ENCODE data around the gene ERV3-1.
"Not testable (repeated sequence)": the region's sequence is repeated elsewhere in the genome, so short reads cannot be mapped to it uniquely, and the experiment has no call there.

Gene ERV3-1

DNA sequence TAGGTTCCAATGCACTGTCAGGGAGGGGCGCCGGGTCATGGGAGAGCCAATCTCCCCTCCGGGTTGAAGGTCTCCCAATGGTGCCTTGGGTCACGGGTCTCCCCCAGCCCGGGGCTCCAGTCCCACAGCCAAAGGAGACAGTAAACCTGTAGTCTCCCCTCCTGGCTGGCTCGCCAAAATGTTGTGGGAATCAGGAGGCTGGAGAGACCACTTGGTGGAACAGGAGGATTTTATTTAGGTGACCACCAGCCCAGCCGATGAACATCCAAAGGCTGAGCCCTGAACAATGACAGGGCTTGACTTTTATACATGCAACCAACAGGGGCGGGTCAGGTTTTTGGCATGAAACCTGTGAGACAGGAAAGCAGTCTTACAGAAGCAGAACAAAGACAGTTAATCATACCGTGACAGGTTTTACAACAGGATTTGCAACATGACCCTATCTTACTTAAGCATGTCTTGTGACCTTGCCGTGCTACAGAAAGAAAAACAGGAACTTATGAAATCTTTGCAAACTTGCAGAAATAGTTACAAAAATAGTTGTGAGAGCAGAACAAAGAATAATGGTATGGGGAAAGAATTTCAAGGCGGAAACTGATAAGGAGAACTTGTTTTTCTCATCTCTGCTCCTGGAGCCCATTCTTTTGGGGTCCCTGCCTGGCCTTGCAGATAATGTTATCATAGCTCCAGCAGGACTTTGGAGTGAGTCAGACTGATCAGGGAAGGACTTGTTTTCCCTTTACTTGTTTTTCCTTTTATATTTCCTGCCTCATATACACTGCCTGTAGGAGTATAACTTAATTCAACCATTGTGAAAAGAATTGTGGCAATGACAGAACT, 7.1 kb downstream of the ERV3-1 start:
- DNase-seq = no peak

DNA sequence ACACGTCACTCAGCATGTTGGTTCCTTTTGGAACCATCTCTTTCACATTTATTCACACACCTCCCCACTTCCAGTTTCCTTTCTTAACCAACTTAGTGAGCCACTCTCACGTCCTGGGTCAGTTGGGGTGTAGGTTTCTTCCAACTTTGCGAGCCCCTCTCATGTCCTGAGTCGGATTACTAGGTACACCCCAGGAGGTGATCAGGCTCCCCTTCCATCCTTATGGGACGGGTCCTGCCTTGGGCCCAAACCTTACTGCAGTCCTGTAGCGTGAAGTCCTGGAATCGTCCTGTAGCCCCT, 7.7 kb downstream of the ERV3-1 start:
- no peak for DNase-seq

DNA sequence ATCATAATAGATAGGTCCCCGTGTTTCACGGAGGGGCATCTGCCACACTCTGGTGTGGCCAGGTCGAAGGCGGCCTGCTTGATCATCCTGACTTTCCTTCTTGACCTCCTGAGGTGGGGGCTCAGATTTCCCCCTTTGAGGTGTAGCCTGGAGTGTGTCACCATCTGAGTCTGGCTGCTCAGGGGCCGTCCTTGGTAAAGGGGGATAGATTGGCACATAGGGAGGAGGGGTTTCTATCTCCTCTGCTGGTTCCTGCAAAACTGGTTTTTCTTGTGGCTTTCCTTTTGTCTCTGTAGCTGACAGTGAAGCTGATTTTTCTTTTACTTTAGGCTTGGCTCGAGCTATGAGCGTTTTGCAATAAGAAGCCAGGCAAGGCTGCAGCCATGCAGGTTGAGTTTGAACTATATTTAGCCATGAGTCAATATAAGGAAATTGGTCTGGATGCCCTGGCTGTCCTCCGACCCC, 8.5 kb downstream of the ERV3-1 start:
- DNase-seq = no peak

DNA sequence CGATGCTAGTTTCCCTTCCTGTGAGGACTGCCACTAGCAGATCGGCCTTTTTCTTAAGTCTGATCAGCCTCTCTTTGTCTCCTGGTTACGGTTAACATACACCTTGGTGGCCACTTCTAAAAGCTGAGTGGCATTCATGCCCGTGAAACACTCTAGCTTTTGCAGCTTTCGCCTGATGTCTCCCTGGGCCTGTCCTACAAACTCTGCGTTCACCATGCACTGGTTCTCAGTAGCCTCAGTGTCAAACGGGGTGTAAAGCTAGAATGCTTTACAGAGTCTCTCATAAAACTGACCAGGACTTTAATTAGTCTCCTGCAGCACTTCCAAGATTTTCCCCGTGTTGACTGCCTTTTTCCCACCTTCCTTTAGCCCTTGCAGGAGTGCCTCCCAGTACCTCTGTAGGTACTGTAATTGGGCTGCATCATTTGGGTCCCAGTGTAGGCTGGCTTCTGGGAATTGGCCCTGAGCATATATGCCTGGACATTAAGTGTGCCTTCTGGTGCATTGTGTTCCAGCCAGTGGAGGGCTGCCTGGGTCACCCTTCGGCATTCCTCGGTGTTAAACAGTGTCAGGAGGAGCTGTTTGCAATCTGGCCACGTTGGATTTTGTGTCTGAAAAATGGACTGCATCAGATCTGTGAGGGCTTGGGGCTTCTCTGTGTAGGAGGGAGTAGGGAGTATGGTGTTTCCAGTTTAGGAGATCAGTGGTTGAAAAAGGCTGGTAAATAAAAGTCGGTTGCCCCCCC, 9.2 kb downstream of the ERV3-1 start:
- DNase-seq = no peak

DNA sequence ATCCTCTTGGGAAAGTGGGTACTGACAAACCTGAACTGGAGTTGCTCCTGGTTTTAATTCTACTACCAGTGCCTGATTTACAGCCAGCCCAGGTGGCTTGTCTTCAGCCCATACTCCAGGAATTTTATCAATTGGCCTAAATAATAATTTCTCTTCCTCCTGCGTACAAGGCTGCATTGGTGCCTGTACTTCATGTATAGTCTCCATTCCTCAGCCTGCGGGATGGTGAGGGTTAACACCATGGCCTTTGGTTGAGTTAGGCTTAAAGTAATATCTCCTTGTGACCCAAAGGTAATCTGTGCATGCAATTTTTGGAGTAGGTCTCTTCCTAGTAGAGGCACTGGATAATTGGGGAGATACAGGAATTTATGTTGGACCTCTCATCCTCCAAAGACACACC, 10.2 kb downstream of the ERV3-1 start:
- no peak for DNase-seq

DNA sequence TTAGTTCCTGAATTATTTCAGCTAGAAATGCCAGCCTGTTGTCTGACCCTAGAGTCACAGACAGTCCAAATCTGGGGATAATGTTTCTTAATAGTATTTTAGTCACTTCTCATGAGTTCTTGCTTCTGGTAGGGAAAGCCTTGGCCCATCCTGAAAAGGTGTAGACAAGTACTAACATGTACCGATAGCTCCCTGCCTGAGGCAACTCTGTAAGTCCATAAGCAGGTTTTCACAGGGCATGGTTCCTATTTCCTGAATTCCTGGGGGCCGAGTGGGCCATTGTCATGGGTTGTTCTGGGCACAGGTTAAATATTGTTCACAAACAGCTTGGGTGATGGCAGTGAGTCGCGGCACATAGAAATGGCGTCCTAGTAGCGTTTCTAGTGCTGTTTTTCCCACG, 12.6 kb downstream of the ERV3-1 start:
- no peak for DNase-seq

DNA sequence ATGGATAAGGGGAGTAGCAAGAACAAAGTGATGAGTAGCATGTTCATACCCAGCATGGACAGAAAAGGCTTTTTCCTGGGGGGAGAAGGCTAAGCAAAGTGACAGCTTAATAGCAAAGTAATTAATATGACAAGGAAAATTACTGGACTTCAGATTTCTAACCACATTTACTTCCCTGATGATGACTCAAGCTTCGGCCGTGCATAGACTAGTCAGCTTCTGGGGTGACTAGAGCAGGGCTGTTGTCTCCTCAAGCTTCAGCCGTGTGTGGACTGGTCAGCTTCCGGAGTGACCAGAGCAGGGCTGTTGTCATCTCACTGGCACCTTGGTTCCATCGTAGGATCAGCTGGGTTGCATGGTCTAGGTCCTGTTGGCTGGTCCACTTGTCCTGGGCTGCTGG, 13.5 kb downstream of the ERV3-1 start:
- no peak for DNase-seq

DNA sequence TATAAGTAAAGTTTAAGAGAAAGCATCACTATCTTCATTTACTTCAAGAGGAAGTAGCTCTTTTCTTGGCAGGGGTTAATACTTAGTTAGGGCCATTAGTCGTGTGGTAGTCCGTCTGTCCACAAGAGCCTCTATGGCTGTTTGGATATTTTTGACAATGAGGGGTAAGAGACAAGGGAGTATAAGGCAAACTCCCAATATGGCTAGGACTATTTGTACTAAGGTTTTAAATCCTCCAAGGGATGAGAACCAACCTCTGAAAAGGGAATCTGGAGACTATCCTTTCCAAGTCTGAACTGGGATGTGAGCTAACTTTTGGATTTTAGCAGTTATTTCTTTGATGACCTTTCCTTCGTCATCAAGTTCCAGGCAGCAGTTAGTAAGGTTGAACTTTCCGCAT, 15.6 kb downstream of the ERV3-1 start, which contains the start of gene ZNF117:
Gene ZNF117, minus strand, starts transcription at position 101 of the 400 bp plus-strand sequence.
- no peak for DNase-seq

DNA sequence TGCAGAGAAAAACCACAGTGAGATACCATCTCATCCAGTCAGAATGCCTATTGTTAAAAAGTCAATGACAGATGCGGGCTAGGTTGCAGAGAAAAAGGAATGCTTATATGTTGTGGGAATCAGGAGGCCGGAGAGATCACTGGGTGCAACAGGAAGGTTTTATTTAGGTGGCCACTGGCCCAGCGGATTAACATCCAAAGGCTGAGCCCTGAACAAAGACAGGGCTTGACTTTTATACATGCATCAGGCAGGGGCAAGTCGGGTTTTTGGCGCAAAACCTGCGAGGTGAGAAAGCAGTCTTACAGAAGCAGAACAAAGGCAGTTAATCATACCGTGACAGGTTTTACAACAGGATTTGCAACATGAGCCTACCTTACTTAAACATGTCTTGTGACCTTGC, 16.3 kb downstream of the ERV3-1 start:
- no peak for DNase-seq

DNA sequence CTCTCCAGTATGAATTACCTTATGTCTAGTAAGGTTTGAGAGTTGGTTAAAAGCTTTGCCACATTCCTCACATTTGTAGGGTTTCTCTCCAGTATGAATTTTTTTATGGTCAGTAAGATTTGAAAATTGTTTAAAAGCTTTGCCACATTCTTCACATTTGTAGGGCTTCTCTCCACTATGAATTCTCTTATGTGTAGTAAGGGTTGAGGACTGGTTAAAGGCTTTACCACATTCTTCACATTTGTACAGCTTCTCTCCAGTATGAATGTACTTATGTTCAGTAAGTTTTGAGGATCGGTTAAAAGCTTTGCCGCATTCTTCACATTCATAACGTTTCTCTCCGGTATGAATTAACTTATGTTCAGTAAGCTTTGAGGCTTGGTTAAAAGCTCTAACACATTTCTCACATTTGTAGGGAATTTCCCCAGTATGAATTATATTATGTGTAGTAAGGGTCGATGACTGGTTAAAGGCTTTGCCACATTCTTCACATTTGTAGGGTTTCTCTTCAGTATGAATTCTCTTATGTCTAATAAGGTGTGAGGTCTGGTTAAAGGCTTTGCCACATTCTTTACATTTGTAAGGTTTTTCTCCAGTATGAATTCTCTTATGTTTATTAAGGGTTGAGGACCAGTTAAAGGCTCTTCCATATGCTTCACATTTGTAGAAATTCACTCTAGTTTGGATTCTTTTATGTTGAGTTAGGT, 27.8 kb downstream of the ERV3-1 start:
- DNase-seq = no peak

DNA sequence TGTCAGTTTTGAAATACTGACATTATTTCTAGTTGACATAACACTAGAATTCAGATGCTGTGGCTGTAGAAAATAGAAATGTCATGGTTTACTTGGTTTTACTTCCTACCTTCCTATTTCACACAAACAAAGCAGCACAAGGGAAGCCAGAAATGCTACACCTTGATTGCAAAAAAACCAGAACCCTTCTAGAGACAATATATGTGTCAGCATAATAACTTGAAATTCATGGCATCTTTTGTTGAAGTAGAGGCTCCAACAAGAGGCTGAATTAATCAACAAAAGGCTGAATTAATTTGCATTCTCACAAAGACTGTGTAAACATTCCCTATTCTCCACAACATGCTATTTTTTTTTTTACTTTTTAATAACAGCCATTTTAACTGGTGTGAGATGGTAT, 40.9 kb downstream of the ERV3-1 start:
- DNase-seq = peak; percentile 44

DNA sequence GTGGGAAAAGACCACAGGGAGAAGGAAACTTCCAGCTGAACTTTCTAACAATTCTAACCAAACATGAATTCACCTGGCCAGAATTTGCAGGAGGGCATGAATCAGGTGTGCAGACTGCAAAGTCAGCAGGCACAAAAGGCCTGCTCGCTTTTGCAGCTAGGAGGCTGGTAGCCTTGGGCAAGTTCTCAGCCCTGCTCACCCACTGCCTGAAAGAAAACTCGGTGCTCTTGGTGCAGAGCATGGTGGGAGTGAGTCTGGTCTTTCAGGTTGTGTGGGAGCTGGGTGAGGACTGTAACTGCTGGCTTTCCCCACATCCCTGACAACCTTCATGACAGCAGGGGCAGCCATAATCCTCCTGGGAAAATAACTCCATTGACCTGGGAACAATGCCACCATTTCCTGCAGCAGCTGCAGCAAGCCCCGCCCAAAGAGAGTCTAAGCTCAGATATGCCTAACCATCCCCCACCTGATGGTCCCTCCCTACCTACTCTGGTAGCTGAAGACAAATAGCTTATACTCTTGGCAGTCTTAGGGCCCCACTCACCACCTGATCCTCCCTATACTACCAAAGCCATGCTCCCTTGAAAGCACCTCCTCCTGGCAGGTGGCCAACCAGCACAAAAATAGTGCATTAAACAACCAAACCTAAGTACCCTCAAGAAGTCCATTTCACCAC, 47.3 kb downstream of the ERV3-1 start:
- DNase-seq = peak; percentile 91

DNA sequence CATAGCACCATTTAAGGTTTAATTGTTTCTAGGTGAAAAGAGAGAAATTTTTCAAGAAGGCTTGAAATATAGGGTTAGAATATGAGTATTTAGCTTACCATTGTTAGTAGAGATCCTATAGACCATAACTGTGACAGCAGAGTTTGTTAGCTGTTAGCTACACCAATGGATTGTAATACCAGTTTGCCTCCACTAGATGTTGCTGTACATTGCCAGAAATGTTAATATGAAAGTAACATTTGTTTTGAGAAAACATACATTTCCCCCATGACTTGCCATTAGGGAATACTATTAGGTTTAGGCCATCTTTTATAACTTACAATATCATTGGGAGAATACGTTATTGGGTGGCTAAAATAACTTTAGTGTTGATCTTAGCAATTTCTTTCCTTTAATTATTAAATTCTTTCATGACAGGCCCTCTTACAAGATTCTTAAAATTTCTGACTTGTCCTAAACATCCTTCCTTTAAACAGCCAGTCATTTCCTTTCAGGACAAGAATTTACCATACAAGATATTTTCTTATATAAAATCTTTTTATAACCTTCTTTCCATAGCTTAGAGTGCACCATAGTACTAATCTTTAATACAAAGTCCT, 55.1 kb downstream of the ERV3-1 start:
- peak; percentile 45 for DNase-seq

DNA sequence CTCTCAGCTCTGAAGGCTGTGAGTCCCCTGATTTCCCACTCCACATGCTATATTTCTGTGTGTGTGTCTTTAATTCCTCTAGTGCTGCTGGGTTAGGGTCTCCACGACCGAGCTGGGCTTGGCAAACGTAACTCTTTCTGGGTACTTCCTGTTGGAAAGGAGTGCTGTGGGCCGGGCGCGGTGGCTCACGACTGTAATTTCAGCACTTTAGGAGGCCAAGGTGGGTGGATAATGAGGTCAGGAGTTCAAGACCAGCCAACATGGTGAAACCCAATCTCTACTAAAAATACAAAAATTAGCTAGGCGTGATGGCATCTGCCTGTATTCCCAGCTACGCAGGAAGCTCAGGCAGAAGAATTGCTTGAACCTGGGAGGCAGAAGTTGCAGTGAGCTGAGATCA, 55.8 kb downstream of the ERV3-1 start:
- not testable (repeated sequence) for DNase-seq

DNA sequence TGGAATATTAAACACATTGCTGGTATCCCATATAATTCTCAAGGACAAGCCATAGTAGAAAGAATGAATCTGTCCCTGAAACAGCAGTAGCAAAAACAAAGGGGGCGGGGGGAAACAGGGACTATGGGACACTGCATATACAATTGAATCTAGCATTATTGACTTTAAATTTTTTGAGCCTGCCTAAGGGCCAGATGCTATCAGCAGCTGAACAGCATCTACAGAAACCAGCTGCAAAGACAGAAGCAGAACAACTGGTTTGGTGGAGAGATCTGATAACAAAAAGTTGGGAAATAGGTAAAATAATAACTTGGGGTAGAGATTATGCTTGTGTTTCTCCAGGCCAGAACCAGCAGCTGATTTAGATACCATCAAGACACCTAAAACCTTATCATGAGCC, 57.7 kb downstream of the ERV3-1 start:
- DNase-seq = not testable (repeated sequence)

DNA sequence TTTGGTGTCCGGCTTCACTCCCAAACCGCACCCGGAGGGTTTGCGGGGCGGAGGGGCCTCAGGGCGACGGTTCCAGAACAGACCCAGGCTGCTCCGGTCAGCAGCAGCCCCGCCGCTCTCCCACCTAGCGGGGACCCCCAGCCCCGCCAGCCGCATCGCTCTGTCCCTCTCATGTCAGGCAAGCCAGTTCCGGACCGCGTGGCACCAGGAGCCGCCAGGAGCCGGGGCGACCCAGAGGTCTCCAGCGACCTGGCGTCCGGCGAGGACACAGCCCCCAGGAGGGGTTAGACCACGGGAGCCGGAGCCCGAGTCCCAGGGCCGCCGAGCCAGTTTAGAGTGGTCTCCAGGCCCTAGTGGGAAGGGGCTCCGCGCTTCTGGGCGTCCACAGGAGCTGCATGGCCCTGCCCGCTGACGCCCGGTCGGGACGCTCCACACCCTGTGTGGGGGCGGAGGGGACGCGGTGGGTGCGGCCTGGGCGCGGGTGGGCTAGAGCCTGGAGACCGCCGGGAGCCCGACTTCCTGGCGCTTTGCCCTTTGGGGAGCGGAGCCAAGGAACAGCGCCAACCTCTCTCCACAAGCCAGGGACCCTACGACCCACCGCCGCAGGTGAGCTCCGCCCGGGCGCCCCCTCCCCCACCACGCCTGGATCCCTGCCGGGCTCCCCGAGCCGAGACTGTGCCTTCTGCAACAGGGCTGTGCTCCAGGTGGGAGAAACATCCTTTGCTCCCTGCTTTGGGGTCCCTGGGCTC, 59.1 kb downstream of the ERV3-1 start:
- DNase-seq = peak; percentile 27

DNA sequence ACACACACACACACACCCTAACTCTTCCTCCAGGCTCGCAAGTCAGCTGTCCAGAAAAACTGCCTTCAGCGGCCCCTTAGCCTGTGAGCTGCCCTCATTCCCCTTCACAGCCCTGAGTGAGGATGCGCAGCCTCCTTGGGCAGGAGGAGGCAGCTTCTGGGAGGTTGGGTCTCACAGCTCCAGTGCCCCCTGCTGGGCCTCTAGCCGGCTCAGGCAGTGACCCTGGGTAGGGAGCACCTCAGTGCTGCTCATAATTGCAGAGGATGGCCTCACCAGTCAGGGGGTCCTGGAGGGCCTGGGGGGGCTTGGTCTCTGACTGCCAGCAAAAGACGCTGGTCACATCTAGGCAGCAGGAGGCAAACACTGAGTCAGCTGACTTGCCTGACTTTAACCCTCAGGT, 59.7 kb downstream of the ERV3-1 start:
- peak; percentile 6 for DNase-seq

DNA sequence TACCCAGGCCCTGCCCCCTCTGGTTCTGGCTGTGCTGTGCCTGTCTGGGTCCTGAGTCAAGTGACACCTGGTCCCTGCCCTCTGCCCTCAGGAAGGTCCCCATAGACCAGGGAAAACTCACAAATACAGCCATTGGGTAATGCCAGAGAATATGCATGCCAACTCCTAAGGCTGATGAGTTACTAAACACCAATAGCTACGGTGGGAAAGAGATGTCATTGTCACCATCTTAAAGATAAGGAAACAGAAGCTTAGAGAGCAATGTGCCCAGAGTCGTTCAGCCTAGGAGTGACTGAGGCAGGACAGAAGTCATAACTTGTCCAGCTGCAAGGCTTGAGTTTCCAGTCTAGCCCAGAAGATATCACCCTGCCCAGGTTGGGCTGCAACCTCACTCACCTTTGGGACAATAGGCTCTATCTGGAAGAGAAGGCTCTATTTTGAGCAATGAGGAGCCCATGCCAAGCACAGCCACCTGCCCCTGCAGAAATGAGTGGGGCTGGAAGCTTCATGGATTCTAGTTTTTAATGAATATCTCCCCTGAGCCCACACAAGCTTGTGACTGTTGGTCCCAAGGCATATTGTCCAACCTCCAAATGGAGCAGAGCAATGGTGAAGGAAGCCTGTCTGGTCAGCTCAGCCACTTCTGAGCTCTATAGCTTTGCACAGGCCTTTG, 60.8 kb downstream of the ERV3-1 start:
- no peak for DNase-seq

DNA sequence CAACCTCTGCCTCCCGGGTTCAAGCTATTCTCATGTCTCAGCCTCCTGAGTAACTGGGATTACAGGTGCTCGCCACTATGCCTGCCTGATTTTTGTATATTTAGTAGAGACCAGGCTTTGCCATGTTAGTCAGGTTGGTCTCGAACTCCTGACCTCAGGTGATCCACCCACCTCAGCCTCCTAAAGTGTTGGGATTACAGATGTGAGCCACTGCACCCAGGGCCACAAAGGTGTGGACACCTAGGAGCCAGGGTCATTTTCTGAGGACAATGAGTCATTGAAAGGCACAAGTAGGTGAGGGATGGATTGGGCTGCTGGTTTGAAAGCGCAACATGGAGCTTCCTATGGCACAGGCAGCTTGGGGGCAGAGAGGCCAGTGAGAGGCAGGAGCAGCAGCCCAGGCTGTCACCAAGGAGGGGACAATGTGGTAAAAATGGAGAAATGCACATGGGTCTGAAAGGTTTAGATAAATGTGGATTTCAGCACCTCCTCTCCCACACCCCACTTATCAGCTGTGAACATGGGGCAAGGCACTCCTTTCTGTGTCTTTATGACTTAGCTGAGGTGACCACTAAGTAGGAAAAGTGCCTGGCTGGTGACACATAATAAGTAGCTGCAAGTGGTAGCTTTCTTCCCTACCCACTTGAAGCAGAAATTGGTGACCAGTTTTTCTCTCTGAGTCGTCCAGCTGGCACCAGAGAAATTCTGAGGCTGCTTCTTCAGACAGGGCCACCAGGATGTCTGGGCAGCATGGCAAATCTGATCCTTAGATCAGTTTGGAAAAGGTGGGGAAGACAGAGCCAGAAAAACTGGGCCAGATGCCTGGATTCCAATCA, 61.6 kb downstream of the ERV3-1 start:
- not testable (repeated sequence) for DNase-seq
